H9 (cell line): ENCODE data around the gene CEP41. TPM values are rescaled to one million over a fixed set of nuclear protein-coding genes. Genes with fewer than 3 reads are reported as not detected.

Experiments
- DNase-seq: peaks from one replicate; pipeline ENCODE4 v3.0.0-alpha.2; 2017
- H2AFZ ChIP-seq: one replicate; pipeline ENCODE4 v1.6.1; 2013; ENCODE audit warnings: mild to moderate bottlenecking, low read length, control low read depth, moderate library complexity
- H2AK5ac ChIP-seq: 2 replicates; pipeline ENCODE4 v1.6.1; 2013; ENCODE audit warnings: low read length, control low read depth, mixed read lengths; ENCODE audit not compliant: insufficient read length
- H2BK120ac ChIP-seq: one replicate; pipeline ENCODE4 v1.6.1; 2013; ENCODE audit warnings: low read depth, mild to moderate bottlenecking, low read length, control low read depth, inconsistent platforms; ENCODE audit not compliant: poor library complexity, severe bottlenecking
- H2BK12ac ChIP-seq: 2 replicates; pipeline ENCODE4 v1.6.1; 2013; ENCODE audit warnings: low read length, control low read depth, mixed read lengths, low read depth; ENCODE audit not compliant: insufficient read length
- H2BK15ac ChIP-seq: 2 replicates; pipeline ENCODE4 v1.6.1; 2013; ENCODE audit warnings: low read depth, low read length, control low read depth
- H2BK20ac ChIP-seq: one replicate; pipeline ENCODE4 v1.6.1; 2013; ENCODE audit warnings: low read depth, mild to moderate bottlenecking, low read length, control low read depth, inconsistent platforms; ENCODE audit not compliant: poor library complexity, severe bottlenecking
- H2BK5ac ChIP-seq: 2 replicates; pipeline ENCODE4 v1.6.1; 2013; ENCODE audit warnings: low read length, control low read depth, mixed read lengths; ENCODE audit not compliant: insufficient read length
- H3K14ac ChIP-seq: 2 replicates; pipeline ENCODE4 v1.6.1; 2013; ENCODE audit warnings: low read length, control low read depth; ENCODE audit not compliant: insufficient read depth
- H3K18ac ChIP-seq: 2 replicates; pipeline ENCODE4 v1.6.1; 2013; ENCODE audit warnings: low read depth, mild to moderate bottlenecking, mixed read lengths, low read length, control low read depth; ENCODE audit not compliant: insufficient read length
- H3K23ac ChIP-seq: 2 replicates; pipeline ENCODE4 v1.6.1; 2013; ENCODE audit warnings: low read length, control low read depth, mixed read lengths, low read depth; ENCODE audit not compliant: insufficient read length
- H3K23me2 ChIP-seq: 2 replicates; pipeline ENCODE4 v1.6.1; 2013; ENCODE audit warnings: low read depth, mild to moderate bottlenecking, mixed read lengths, low read length, control low read depth; ENCODE audit not compliant: insufficient read length, poor library complexity, severe bottlenecking
- H3K27ac ChIP-seq: 2 replicates; pipeline ENCODE4 v1.5.1; 2013; ENCODE audit warnings: low read length, control low read depth, mixed read lengths, low read depth; ENCODE audit not compliant: insufficient read length
- H3K27me3 ChIP-seq: 2 replicates; pipeline ENCODE4 v1.6.1; 2013; ENCODE audit warnings: low read length, control low read depth, inconsistent platforms; ENCODE audit not compliant: insufficient read depth
- H3K4ac ChIP-seq: 2 replicates; pipeline ENCODE4 v1.6.1; 2013; ENCODE audit warnings: low read depth, mild to moderate bottlenecking, control low read depth, inconsistent platforms, low read length, moderate library complexity
- H3K4me1 ChIP-seq: 2 replicates; pipeline ENCODE4 v1.6.1; 2013; ENCODE audit warnings: low read length, control low read depth, inconsistent platforms; ENCODE audit not compliant: insufficient read depth
- H3K4me2 ChIP-seq: 2 replicates; pipeline ENCODE4 v1.6.1; 2013; ENCODE audit warnings: low read length, control low read depth, mixed read lengths; ENCODE audit not compliant: insufficient read length, insufficient read depth
- H3K56ac ChIP-seq: 2 replicates; pipeline ENCODE4 v1.6.1; 2013; ENCODE audit warnings: low read depth, mild to moderate bottlenecking, mixed read lengths, low read length, control low read depth; ENCODE audit not compliant: insufficient read length
- H3K79me1 ChIP-seq: 2 replicates; pipeline ENCODE4 v1.6.1; 2013; ENCODE audit warnings: low read depth, mild to moderate bottlenecking, moderate library complexity, low read length, control low read depth, inconsistent platforms; ENCODE audit not compliant: insufficient read depth, poor library complexity, severe bottlenecking
- H3K79me2 ChIP-seq: 2 replicates; pipeline ENCODE4 v1.6.1; 2013; ENCODE audit warnings: low read length, control low read depth, inconsistent platforms; ENCODE audit not compliant: insufficient read depth
- H3K9ac ChIP-seq: 2 replicates; pipeline ENCODE4 v1.6.1; 2013; ENCODE audit warnings: low read length, control low read depth, mixed read lengths; ENCODE audit not compliant: insufficient read length; ENCODE audit errors: extremely low read depth
- H3K9me3 ChIP-seq: one replicate; pipeline ENCODE4 v1.6.1; 2013; ENCODE audit warnings: low read depth, low read length, inconsistent platforms; ENCODE audit not compliant: control insufficient read depth
- H3T11ph ChIP-seq: one replicate; pipeline ENCODE4 v1.6.1; 2013; ENCODE audit warnings: mild to moderate bottlenecking, low read length, control low read depth, inconsistent platforms
- H4K20me1 ChIP-seq: one replicate; pipeline ENCODE4 v1.6.1; 2013; ENCODE audit not compliant: control insufficient read depth, insufficient read length, insufficient read depth
- H4K5ac ChIP-seq: 2 replicates; pipeline ENCODE4 v1.6.1; 2013; ENCODE audit warnings: low read depth, mild to moderate bottlenecking, mixed read lengths, low read length, control low read depth; ENCODE audit not compliant: insufficient read length
- H4K8ac ChIP-seq: replicated peaks from 2 replicates; pipeline ENCODE4 v1.6.1; 2013; ENCODE audit warnings: low read length, control low read depth, mixed read lengths, low read depth; ENCODE audit not compliant: insufficient read length
- H4K91ac ChIP-seq: 2 replicates; pipeline ENCODE4 v1.6.1; 2013; ENCODE audit warnings: low read depth, mild to moderate bottlenecking, moderate library complexity, mixed read lengths, low read length, control low read depth; ENCODE audit not compliant: insufficient read length
- H3K27ac Mint-ChIP-seq, 3 experiments: 2 replicates in 2 of 3; 3 replicates in 1 of 3; pipeline ENCODE4 v1.8.0; 2020 to 2021; ENCODE audit warnings: mixed read lengths in 3 of 3, mild to moderate bottlenecking in 1 of 3, moderate library complexity in 1 of 3
- H3K27me3 Mint-ChIP-seq: 2 replicates; pipeline ENCODE4 v1.8.0; 2021; ENCODE audit warnings: low read depth, mild to moderate bottlenecking, moderate library complexity, mixed read lengths
- H3K36me3 Mint-ChIP-seq, 3 experiments: 2 replicates in 2 of 3; 3 replicates in 1 of 3; pipeline ENCODE4 v1.8.0; 2020 to 2021; ENCODE audit warnings: low read depth in 3 of 3, mixed read lengths in 3 of 3; ENCODE audit not compliant: insufficient read depth in 1 of 3
- H3K4me1 Mint-ChIP-seq, 2 experiments: 2 replicates each; pipeline ENCODE4 v1.8.0; 2020; ENCODE audit warnings: mixed read lengths in 2 of 2
- H3K4me3 Mint-ChIP-seq, 2 experiments: 2 replicates in 1 of 2; 3 replicates in 1 of 2; pipeline ENCODE4 v1.8.0; 2020 to 2021; ENCODE audit warnings: mild to moderate bottlenecking in 2 of 2, mixed read lengths in 2 of 2, moderate library complexity in 1 of 2
- H3K9me3 Mint-ChIP-seq, 2 experiments: 2 replicates in 1 of 2; 3 replicates in 1 of 2; pipeline ENCODE4 v1.8.0; 2020; ENCODE audit warnings: mild to moderate bottlenecking in 2 of 2, mixed read lengths in 2 of 2, moderate library complexity in 1 of 2
- WGBS: extraction: QIAGEN DNeasy Blood & Tissue Kit; methylation state at CpG from one replicate; pipeline ENCODE4 v1.1.7; 2013; ENCODE audit warnings: missing lambda C conversion rate, low lambda C conversion rate, mixed read lengths; ENCODE audit not compliant: insufficient read length; ENCODE audit errors: extremely low coverage; 5-methylcytosine and 5-hydroxymethylcytosine counted together
- total RNA-seq: library from RNA; stranded (reverse); gene quantifications from 2 replicates; pipeline ENCODE4 v1.2.1, GENCODE V29; 2021
- TF ChIP-seq, protein P1 (sequence below): fragments of 200-600 bp; sonication (generic); conservative IDR thresholded peaks from 3 replicates; pipeline ENCODE4 v1.8.0; 2021; ENCODE audit warnings: antibody characterized with exemption, mild to moderate bottlenecking

CEP41 gene
- total RNA-seq, 1 experiment from 2014 or later: 9.7 TPM

- Mint-ChIP-seq H3K27me3 (peaks cover 5% of the 10 kb centered on the region), H3K4me3 (peak overlapping the region in 1 of 2 experiments; percentile 36; a peak in 2 of 5 replicates), H3K36me3 (no peaks in the 10 kb centered on the region), H3K27ac (no peak overlapping the region), H3K9me3 (no peaks in the 10 kb centered on the region), H3K4me1 (peaks cover 41 to 50% of the 10 kb centered on the region in 2 experiments)
- H2BK20ac ChIP-seq: no peak overlapping the region
- H4K20me1 ChIP-seq: no peaks in the 10 kb centered on the region
- H2AFZ ChIP-seq: no peak overlapping the region
- WGBS: no CpG with 5 or more reads among the region's 6 CpGs
- no peak overlapping the region for H2BK5ac ChIP-seq
- H4K91ac ChIP-seq: no peak overlapping the region
- TF ChIP-seq, protein P1, sequence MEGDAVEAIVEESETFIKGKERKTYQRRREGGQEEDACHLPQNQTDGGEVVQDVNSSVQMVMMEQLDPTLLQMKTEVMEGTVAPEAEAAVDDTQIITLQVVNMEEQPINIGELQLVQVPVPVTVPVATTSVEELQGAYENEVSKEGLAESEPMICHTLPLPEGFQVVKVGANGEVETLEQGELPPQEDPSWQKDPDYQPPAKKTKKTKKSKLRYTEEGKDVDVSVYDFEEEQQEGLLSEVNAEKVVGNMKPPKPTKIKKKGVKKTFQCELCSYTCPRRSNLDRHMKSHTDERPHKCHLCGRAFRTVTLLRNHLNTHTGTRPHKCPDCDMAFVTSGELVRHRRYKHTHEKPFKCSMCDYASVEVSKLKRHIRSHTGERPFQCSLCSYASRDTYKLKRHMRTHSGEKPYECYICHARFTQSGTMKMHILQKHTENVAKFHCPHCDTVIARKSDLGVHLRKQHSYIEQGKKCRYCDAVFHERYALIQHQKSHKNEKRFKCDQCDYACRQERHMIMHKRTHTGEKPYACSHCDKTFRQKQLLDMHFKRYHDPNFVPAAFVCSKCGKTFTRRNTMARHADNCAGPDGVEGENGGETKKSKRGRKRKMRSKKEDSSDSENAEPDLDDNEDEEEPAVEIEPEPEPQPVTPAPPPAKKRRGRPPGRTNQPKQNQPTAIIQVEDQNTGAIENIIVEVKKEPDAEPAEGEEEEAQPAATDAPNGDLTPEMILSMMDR: no peak
- H3K18ac ChIP-seq: no peak overlapping the region
- no peaks in the 10 kb centered on the region for H3K79me2 ChIP-seq
- H3K27me3 ChIP-seq: no peaks in the 10 kb centered on the region
- H3K9ac ChIP-seq: no peak overlapping the region
- H3K4ac ChIP-seq: no peak overlapping the region
- no peak overlapping the region for H3K23ac ChIP-seq
- H3K4me1 ChIP-seq: peaks cover 9% of the 10 kb centered on the region; the same call in 1 of the 2 replicates
- H2BK15ac ChIP-seq: no peak overlapping the region
- H3K14ac ChIP-seq: no peak overlapping the region
- no peak overlapping the region for H2AK5ac ChIP-seq
- no peak overlapping the region for H3K27ac ChIP-seq
- H3K4me2 ChIP-seq: no peak overlapping the region
- no peak overlapping the region for H4K5ac ChIP-seq
- H3K56ac ChIP-seq: no peak overlapping the region
- no peaks in the 10 kb centered on the region for H3K23me2 ChIP-seq
- no peak overlapping the region for H2BK120ac ChIP-seq
- no peak overlapping the region for H3T11ph ChIP-seq
- H3K9me3 ChIP-seq: no peaks in the 10 kb centered on the region
- no peak overlapping the region for H4K8ac ChIP-seq
- no peaks in the 10 kb centered on the region for H3K79me1 ChIP-seq
- no peak overlapping the region for H2BK12ac ChIP-seq
- DNase-seq: no peak
These were observed 89.1 kb downstream of the CEP41 start for GRCh38 chr7:130351791-130352090.
